Stimulated activated CD8-positive, alpha-beta memory T cell treated with anti-CD3 and anti-CD28 coated beads, Interleukin-12 subunit alpha, Interleukin-12 subunit beta, amount 100 ng/mL, for 1 hour (primary cell): ENCODE results near the gene SLIT1.

Experiments used
- DNase-seq: peaks from one replicate; pipeline ENCODE4 v3.0.0-alpha.2; 2020; ENCODE audit warnings: low read depth

SLIT1 gene

GRCh38 chr10:97000487-97001182 lies 185.1 kb downstream of the SLIT1 start:
- no peak for DNase-seq

DNA sequence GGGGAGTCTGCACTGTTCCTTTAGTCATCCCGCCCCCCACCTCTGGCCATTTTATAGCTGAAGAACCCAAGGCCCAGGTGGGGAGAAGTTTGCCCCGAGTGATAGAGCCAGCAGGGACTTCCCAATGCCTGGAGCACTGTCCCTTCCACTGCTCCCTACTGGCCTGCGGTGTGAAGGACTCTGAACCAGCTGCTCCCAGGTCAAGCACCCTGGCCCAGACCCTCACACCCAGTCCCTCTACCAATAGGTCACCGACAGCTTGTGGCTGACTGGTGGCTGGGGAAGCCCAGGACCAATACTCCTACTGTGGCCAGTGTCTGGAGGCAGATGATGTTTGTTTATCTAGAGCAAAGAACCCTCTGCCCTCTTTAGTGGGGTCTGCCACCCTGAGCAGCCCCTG lies 185.8 kb downstream of the SLIT1 start:
- DNase-seq, result no peak

GRCh38 chr10:96999337-96999736 lies 186.4 kb downstream of the SLIT1 start:
- no peak for DNase-seq

DNA sequence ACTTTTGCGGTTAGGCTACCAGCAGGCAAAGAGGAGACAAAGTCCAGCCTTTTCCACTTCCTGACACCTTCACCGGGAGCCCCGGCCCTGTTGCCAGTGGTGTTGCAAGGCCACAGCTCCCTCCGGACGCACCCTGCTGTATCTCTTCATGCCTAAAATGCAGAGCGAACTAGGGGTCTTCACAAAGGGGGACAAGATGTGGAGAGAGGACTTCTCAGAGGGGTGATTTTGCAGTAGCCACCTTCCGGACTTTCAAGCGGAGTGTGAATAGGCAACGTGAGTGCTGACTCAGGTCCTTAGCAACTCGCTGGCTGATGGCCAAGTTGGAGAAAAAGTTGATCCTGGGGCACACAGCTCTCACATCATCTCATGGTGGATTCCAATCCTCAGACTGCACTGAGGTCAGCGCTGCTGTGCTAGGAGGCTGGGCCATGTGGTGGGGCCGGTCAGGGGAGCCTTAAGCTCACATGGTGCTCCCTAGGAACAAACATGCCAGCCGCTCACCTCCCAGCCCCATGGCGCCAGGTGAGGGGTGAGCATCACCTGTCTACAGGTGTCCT lies 187.3 kb downstream of the SLIT1 start:
- no peak for DNase-seq

DNA sequence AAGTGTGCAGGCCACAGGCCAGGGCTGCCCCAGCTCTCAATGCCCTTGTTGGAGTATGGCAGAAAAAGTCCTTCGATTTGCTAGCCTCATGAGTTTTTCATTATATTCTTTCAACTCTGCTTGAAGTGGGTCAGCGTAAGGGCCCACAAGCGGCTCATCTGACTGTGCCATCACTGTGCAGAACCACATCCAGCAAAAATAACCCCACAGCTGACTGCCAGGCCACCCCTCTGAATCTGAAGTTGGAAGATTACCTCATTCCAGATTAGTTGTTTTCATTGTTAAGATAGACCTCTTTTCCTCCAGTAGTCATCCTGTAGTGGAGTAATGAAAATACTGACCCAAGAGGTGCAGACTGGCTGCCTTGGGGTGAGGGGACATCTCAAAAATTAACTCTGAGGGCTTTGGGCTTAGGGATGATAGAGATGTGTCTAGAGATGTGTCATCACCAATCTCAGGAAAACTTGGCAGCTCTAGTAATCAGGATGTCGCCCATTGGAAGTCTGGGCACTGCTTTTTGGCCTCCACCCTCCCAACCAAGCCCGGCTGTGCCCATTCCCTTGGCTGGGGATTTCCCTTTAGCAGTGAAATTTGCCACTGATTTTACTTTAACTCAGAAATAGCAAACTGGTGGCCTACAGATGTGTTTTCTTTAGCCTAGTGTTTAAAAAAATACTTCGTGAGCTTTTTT lies 189.3 kb downstream of the SLIT1 start:
- DNase-seq, result no peak

- no peak for DNase-seq
Observed at GRCh38 chr10:96995851-96996250, 189.9 kb downstream of the SLIT1 start.

GRCh38 chr10:96992721-96993120 lies 193.0 kb downstream of the SLIT1 start:
- DNase-seq, result no peak

DNA sequence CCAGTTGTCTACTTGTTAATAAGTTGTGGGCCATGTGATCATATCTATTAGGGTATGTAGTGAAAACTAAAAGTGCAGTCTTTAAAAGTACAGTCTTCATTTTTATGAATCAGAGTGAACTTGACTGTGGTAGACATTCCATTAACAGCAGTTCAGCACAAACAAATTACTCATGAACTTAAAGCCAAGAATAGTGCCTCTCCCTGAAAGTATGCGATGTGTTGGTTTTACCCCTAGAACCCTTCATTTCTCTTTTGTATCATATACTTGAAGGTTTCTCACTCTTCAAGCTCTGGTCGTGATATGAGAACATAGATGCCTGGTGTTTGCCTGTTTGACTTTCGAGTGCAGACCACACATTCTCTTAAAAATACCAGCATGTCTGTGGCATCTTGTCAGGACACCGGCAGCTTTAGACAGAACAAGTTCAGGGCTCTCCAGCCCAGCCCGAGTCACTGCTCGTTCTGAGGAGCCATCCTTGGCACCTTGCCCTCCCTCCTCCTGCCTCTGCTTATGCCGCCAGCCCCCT lies 194.4 kb downstream of the SLIT1 start:
- DNase-seq, result no peak

DNA sequence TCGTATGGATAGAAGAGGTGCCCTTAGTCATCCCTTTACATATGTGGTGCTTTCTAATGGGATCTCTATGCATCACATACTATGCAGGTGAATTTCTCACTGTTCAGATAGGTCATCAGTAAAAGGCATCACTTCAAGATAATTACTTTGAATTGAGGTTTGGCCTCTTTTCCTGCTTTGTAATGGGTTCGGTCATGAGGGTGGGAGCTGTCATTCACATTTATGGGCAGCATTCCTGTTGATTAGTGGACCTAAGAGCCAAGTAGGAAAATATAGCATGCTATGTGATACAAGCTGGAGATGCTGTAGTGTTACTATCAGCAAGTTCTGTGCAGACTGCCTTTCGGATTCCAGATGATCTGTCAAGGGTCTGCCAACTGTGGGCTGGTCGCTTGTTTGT lies 197.3 kb downstream of the SLIT1 start:
- DNase-seq, result no peak

DNA sequence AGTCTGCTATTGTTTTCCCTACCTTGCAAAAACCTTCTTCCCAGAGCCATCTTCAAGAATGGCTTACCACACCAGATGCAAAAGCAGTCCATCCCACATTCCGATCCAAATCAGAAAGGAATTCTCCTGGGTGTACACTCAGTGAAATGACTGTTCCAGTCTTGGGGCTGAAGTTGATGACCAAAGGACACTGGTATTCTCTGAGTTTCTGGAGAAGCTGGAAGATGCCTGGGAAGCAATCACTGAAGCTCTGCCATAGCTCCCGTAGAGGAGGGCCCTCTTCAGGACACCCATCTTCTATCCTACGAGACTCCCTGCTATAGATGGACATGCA lies 197.9 kb downstream of the SLIT1 start:
- no peak for DNase-seq

DNA sequence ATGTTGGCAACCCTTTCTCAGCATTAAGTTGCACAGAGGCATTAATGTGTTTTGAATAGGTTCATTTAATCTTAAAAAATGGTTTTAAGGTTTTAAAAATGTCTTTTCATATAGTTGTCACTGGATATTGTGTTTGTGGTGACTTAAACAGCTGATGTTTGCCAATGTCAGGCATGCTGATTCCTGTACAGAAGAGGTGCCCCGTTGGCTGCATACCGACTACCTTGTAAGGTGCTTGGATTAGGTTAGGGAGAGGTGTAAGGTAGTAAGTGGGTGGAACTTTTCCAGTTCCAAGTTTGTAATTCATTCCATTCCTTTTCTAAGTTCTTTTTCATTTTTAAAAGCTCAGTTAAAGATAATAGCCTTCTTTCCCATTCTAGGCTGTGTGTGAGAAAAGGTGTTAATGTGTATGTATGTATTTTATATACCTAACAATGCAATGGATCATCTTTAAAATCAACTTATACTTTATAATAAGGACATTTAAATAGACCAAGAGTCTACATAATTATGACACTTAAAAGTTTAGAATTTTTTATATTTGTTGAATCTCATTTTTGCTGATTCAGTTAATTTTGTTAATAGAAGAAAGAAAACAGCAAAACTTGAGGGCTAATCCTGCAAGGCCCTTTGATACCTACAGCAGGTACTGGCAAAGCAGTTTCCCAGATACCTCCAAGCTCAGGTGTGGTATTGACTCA lies 198.5 kb downstream of the SLIT1 start:
- DNase-seq, result no peak

DNA sequence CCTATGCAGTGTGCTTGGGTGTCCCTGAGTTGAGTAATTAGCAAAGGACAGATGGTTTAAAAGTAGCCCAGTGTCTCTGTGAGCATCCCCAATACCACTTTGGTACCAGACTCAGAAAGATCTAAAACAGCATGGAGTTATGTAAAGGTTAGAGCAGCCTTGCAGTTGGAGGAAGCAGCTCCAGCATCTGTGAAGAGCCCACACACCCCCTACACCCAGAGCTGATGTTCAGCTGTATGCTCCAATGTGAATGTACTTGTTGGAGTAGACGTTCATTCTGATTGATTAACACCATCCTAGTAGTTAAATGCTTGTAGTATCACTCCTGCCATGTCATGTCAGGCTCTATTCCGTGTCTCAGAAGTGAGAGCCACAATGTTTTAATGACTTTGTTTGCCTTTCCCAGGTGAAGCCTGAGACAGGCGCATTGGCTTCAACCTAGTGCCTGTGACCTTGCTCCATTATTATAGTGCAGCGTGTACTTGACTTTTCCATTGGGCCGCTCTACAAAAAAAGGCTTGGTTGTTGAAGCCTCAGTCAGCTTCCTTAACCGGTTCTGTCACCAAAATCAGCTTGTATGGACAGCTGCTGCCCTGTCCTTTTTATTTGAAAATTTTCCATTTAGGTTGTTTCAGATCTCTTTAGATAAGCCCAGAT lies 199.4 kb downstream of the SLIT1 start:
- no peak for DNase-seq

- DNase-seq, result no peak
Observed at GRCh38 chr10:96984541-96985131, 201.1 kb downstream of the SLIT1 start.

DNA sequence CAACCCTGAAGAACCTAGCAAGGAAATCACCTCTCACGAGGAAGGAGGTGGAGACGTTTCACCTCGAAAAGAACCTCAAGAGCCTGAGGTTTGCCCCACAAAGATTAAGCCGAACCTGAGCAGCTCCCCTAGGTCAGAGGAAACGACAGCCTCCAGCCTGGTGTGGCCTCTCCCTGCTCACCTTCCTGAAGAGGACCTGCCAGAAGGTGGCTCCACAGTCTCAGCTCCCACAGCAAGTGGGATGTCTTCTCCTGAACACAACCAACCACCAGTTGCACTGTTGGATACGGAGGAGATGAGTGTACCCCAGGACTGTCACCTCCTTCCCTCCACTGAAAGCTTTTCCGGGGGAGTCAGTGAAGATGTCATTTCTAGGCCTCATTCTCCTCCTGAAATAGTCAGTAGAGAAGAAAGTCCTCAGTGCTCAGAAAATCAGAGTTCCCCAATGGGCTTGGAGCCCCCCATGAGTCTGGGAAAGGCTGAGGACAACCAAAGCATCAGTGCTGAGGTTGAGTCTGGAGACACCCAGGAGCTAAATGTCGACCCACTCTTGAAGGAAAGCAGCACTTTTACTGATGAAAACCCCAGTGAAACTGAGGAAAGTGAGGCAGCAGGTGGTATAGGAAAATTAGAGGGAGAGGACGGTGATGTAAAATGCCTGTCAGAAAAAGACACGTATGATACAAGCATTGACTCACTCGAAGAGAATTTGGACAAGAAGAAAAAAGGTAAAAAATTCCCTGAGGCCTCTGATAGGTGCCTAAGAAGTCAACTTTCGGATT lies 203.4 kb downstream of the SLIT1 start:
- DNase-seq, result no peak

GRCh38 chr10:96978621-96979154 lies 207.1 kb downstream of the SLIT1 start:
- DNase-seq, result no peak

DNA sequence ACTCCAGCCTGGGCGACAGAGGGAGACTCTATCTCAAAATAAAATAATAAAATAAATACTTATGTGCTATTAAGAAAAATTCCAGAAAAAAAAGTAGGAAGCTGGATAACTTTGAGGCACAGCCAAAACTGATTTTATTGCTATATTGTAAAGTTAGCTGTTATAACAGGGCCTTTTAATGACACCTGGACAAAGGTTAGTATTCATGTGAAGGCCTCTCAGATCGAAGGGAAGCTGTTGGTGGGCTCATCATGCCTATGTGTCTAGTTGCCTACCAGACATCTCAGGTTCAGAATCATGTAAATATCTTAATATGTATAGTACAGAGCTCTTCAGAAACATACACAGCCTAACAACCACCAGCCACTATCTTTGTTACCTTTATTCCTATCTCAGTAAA lies 210.6 kb downstream of the SLIT1 start:
- DNase-seq, result no peak

DNA sequence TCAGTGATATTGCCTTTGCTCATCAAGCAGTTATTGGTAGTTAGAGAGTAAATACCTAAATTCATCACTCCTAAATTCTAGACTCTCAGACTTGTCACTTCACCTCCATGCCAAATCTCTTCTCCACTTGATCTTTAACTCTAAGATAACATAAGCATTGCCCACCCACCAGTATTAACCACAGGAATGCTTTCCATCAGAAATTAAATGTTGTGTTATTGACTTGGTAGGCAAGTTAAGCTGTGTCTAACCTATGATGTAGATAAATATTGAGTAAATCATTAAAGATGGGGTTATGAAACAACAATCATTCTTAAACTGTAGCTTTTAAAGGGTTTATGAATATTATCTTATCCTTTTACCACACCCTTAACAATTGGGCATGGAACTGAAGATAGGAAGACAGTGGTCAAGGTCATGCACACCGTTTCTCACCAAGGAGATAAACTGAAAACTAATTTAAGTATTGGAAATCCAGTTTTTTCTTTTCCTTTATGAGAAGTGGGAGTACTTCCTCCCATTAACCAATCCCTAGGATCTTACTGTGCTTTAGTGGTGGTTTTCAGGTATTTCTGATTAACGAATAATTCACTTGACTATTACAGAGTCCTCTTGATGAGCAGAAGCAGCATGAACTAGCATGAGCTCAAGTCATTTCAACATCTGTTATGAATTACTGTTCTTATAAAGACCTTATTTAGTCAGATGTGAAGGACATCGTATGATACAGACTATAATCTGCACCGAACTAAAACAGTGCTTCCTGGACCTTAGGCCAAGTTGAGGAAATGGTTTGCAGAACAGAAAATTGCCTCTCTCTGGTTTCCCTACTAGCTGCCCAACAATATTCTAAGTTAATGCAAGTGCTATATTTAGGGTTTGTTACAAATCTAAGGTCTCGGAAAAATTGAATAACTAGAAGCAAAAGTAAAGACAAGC lies 211.7 kb downstream of the SLIT1 start:
- DNase-seq, result no peak

DNA sequence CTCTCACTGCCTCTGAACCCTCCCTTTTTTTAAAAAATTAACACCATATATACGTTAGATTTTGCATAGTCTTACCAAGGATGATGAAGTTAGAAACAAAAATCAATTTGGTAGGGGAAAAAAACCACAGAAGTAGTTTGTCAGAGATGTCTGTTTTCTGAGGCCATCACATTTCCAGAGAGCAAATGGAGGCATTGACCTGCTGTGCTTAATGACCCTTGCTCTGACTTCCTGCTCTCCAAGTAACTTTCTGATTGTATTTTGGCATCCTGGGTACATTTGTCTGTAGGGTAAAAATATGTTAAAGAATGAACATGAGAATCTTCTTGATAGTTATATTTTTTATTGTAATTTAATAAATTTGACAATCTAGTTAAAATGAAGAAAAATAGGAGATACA lies 213.5 kb downstream of the SLIT1 start:
- DNase-seq, result no peak

DNA sequence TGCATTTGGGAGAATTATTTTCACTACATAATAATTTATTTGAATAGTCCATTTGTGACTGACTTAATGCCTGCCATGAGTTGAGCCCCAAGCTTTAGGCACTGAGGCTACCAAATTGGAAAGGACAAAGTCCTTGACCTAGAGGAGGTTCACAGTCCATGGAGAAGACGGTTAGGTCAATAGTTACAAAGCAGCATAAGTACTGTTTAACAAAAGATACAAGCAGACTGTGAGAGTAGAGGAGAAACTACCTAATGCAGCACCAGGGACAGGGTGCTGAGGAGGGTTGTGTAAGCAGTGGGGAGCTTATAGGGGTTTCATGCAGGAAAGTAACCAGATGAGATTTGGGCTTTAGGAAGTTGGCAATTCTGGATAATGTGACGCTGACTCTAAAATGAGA lies 214.4 kb downstream of the SLIT1 start:
- DNase-seq, result no peak
